HepG2 (cell line): ENCODE results near the gene BAIAP2L1. TPM values are rescaled to one million over a fixed set of nuclear protein-coding genes. Genes with fewer than 3 reads are reported as not detected.

Experiments
- ATAC-seq: fragments of 200-7000 bp; cut with Tn5 transposase; 3 replicates; pipeline ENCODE4 v1.9.1; 2020; ENCODE audit warnings: mild to moderate bottlenecking, moderate library complexity
- BruUV-seq: library from RNA; stranded (reverse); fragments of 400-500 nt; replicated peaks from 2 replicates; lab custom pipeline; 2021; lab: Mats Ljungman, UMichigan
- CTCF ChIA-PET: fragments of 300-600 bp; formaldehyde crosslinking; extraction: SDS; loops from one replicate; lab custom pipeline; 2021; ENCODE audit warnings: low total read pairs, inconsistent platforms, low intra/inter-chr PET ratio; lab: Yijun Ruan, JAX
- POLR2A ChIA-PET: fragments of 350-600 bp; sonication (Branson Sonifier 250); formaldehyde crosslinking; loops from one replicate; lab custom pipeline; 2020; ENCODE audit warnings: antibody characterized with exemption, inconsistent platforms; lab: Yijun Ruan, JAX
- DNase-seq: peaks from one replicate; pipeline ENCODE4 v3.0.0-alpha.2; 2015; ENCODE audit warnings: low spot score
- FAIRE-seq: peaks from 3 replicates; lab custom pipeline; 2011; peaks lifted over from hg19 to GRCh38; lab: Jason Lieb, UNC
- H2AFZ ChIP-seq: one replicate; pipeline ENCODE4 v1.6.1; 2011; ENCODE audit warnings: low read length, inconsistent platforms
- H3K27ac ChIP-seq: fragments of 300-600 bp; 3 replicates; pipeline ENCODE4 v1.8.0; 2011; ENCODE audit warnings: mixed run types, mild to moderate bottlenecking, mixed read lengths, low read length, inconsistent platforms; ENCODE audit not compliant: insufficient read depth; ENCODE audit errors: extremely low read length
- H3K27me3 ChIP-seq, 2 experiments: fragments of 200-600 bp in 1 of 2; 2 replicates in 1 of 2; 3 replicates in 1 of 2; pipeline versions ENCODE4 v1.6.0 to v1.8.0; 2011; ENCODE audit warnings: low read length in 2 of 2, mild to moderate bottlenecking in 2 of 2, moderate library complexity in 2 of 2, inconsistent platforms in 1 of 2; ENCODE audit not compliant: insufficient read depth in 2 of 2, control insufficient read depth in 1 of 2
- H3K36me3 ChIP-seq, 2 experiments: fragments of 200-600 bp in 1 of 2; replicated peaks in 1 of 2; 2 replicates in 1 of 2; 3 replicates in 1 of 2; pipeline versions ENCODE4 v1.5.1 to v1.8.0; 2011; ENCODE audit warnings: low read length in 2 of 2, inconsistent platforms in 1 of 2; ENCODE audit not compliant: insufficient read depth in 2 of 2, control insufficient read depth in 1 of 2
- H3K4me1 ChIP-seq: 2 replicates; pipeline ENCODE4 v1.5.1; 2012; ENCODE audit warnings: low read length, inconsistent platforms; ENCODE audit not compliant: insufficient read depth
- H3K4me2 ChIP-seq: 2 replicates; pipeline ENCODE4 v1.6.0; 2011; ENCODE audit warnings: low read depth, low read length, inconsistent platforms
- H3K4me3 ChIP-seq, 3 experiments: fragments of 200-600 bp in 1 of 3; sonication (generic), shearing (Covaris generic) in 1 of 3; replicated peaks in 1 of 3; 2 replicates each; pipeline ENCODE4 v1.5.1; 2011 to 2016; ENCODE audit warnings: low read length in 3 of 3, inconsistent platforms in 2 of 3, low read depth in 2 of 3, mild to moderate bottlenecking in 2 of 3, control low read depth in 1 of 3, mixed read lengths in 1 of 3; ENCODE audit not compliant: insufficient read depth in 1 of 3
- H3K79me2 ChIP-seq: one replicate; pipeline ENCODE4 v1.6.1; 2011; ENCODE audit warnings: low read length, inconsistent platforms; ENCODE audit not compliant: insufficient read depth
- H3K9ac ChIP-seq: 2 replicates; pipeline ENCODE4 v1.6.0; 2011; ENCODE audit warnings: mild to moderate bottlenecking, low read depth, low read length, inconsistent platforms; ENCODE audit not compliant: insufficient read depth
- H3K9me3 ChIP-seq: 2 replicates; pipeline ENCODE4 v1.5.1; 2012; ENCODE audit warnings: mild to moderate bottlenecking, low read length
- H4K20me1 ChIP-seq: 2 replicates; pipeline ENCODE4 v1.6.0; 2011; ENCODE audit warnings: inconsistent platforms, mild to moderate bottlenecking, low read length, moderate library complexity; ENCODE audit not compliant: insufficient read depth
- BORCS8-MEF2B ChIP-seq: sonication (generic); formaldehyde crosslinking; IDR thresholded peaks from 2 replicates; pipeline ENCODE4 v1.8.0; 2022; ENCODE audit warnings: mild to moderate bottlenecking, missing genetic modification reagents
- GATA4 ChIP-seq: sonication (generic); IDR thresholded peaks from 2 replicates; pipeline ENCODE4 v1.6.1; 2016; ENCODE audit warnings: antibody characterized with exemption, low read depth, borderline replicate concordance
- HNRNPK ChIP-seq: fragments of 200-400 bp; formaldehyde crosslinking; IDR thresholded peaks from 2 replicates; pipeline ENCODE4 v1.6.1; 2018; ENCODE audit warnings: low read length, low read depth, moderate library complexity, mild to moderate bottlenecking; ENCODE audit not compliant: poor library complexity, severe bottlenecking
- TOPORS ChIP-seq: sonication (generic); formaldehyde crosslinking; IDR thresholded peaks from 2 replicates; pipeline ENCODE4 v1.8.0; 2023; ENCODE audit warnings: mild to moderate bottlenecking, missing genetic modification reagents
- ZBTB14 ChIP-seq: sonication (generic); formaldehyde crosslinking; IDR thresholded peaks from 2 replicates; pipeline ENCODE4 v1.4.0; 2020; ENCODE audit warnings: missing genetic modification reagents
- ZBTB7A ChIP-seq: sonication (generic); formaldehyde crosslinking; IDR thresholded peaks from 2 replicates; pipeline ENCODE4 v1.8.0; 2022; ENCODE audit warnings: mild to moderate bottlenecking, missing genetic modification reagents
- ZNF558 ChIP-seq: sonication (generic); formaldehyde crosslinking; IDR thresholded peaks from 2 replicates; pipeline ENCODE4 v1.9.0; 2022; ENCODE audit warnings: mild to moderate bottlenecking, missing genetic modification reagents, borderline replicate concordance
- ZNF891 ChIP-seq: sonication (generic); formaldehyde crosslinking; IDR thresholded peaks from 2 replicates; pipeline ENCODE4 v1.5.0; 2020; ENCODE audit warnings: mild to moderate bottlenecking, missing genetic modification reagents
- WGBS: methylation state at CpG from one replicate; pipeline ENCODE4 v1.1.6; 2017; ENCODE audit warnings: low lambda C conversion rate; 5-methylcytosine and 5-hydroxymethylcytosine counted together
- in situ Hi-C: cut with HindIII; loops from 2 replicates; pipeline ENCODE4 v1.10.0; 2017; ENCODE audit warnings: low pct_unique_long_range_greater_than_20kb; ENCODE audit not compliant: extremely low pct_ligation_motif_present
- intact Hi-C: fragments of 100-400 bp; cut with micrococcal nuclease; formaldehyde crosslinking; loops from one replicate; pipeline ENCODE4 v1.10.0; 2022; ENCODE audit not compliant: unreplicated experiment
- polyA plus RNA-seq, 8 experiments: library from polyadenylated mRNA; depleted of rRNA in 3 of 8; stranded (reverse) in 7 of 8; unstranded in 1 of 8; fragments of >200 nt; fragmentation: Illumina TruSeq in 4 of 8; extraction: Trizol in 4 of 8; gene quantifications; 2 replicates each; pipeline versions ENCODE4 v1.2.1 to v1.2.3, GENCODE V29; 2011 to 2016; ENCODE audit warnings: low read depth in 4 of 8, missing spikeins in 1 of 8, mixed read lengths in 1 of 8; ENCODE audit not compliant: insufficient read depth in 1 of 8
- total RNA-seq, 5 experiments: library from RNA; depleted of rRNA; stranded (reverse); fragments of >200 nt; fragmentation: Illumina TruSeq; extraction: Trizol; gene quantifications; 2 replicates each; pipeline ENCODE4 v1.2.3, GENCODE V29; 2016; ENCODE audit warnings: low read depth in 1 of 5
- TF ChIP-seq, protein P1 (sequence below): IDR thresholded peaks from 2 replicates; pipeline ENCODE4 v1.6.1; 2016; ENCODE audit warnings: mild to moderate bottlenecking

BAIAP2L1 gene
- total and polyA plus RNA-seq, 2 of the 13 experiments (the other 11 are each of a cell fraction or from before 2014, with no cell fraction given), result 13.0 to 21.5 TPM

DNA sequence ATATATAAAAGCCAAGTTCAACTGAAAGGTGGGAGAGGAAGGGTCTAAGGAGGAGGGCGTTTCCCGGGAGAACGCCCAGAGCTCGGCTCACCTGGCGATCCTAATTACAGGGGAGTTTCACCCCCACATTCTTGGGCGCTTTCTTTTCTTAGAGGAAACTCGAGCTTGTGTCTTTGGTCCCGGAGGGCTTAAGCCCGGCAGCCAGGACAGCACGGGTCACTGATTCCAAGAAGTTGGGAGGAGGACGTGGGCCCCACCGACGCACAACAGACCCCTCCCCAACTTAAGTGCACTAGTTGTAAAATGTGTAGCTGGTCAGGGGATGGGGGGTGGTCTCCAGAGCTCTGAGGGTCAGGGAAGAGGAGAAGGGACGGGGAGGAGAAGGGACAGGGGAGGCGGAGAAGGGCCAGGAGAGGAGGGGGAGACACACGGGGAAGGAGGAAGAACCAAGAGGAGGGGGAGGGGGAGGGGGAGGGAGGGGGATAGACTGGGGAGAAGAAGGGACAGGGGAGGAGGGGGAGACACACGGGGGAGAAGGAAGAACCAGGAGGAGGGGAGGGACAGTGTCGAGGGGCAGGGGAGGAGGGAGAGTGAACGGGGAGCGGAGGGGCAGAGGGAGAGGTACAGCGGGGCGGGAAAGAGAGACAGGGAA, 874 bp downstream of the BAIAP2L1 start:
- peak; percentile 11 for ATAC-seq
- peak overlapping the region; percentile 77 for H3K27ac ChIP-seq
- H3K4me1 ChIP-seq, result peaks cover 50% of the 10 kb centered on the region
- peak; percentile 51 for TF ChIP-seq HNRNPK
- peak; percentile 33; the same call in 1 of the 2 replicates for TF ChIP-seq ZBTB7A (CRISPR knock-in tag)
- TF ChIP-seq GATA4, result no peak
- TF ChIP-seq, all 625 proteins: peak for 2
- ChIA-PET CTCF (no interaction called here), POLR2A (interaction anchor here (0.7 to 5.2 kb wide), 2 partner anchors 18 to 149 kb away, joined by 3 to 103 read pairs; no protein-coding TSS in a partner anchor)
- Histone ChIP-seq H3K4me2 (peak overlapping the region; percentile 66), H3K9me3 (no peaks in the 10 kb centered on the region), H4K20me1 (0 out of 2 replicates have a peak, but pooled peaks cover 4% of the 10 kb centered on the region), H3K4me3 (peak overlapping the region; percentile 70 to 85 (median 72)), H3K27me3 (no peaks in the 10 kb centered on the region), H3K79me2 (peaks cover 43% of the 10 kb centered on the region), H3K9ac (peak overlapping the region; percentile 84), H2AFZ (no peak overlapping the region), H3K36me3 (no peaks in the 10 kb centered on the region)
- WGBS, result 7% methylated on average over 21 of the region's 22 CpGs
- DNase-seq (no peak), FAIRE-seq (no peak)
- in situ Hi-C loops (loop anchor here (5.0 kb wide), 1 partner anchor 108 kb away; no protein-coding TSS in a partner anchor), intact Hi-C loops (loop anchor here (2.0 to 5.0 kb wide), 2 partner anchors 38 to 105 kb away; no protein-coding TSS in a partner anchor)
- BruUV-seq, result no TSS peak

GRCh38 chr7:98399462-98399861, 1.4 kb downstream of the BAIAP2L1 start:
- DNase-seq (no peak), FAIRE-seq (no peak), ATAC-seq (no peak)
- Histone ChIP-seq H3K9ac (peak overlapping the region; percentile 72), H3K27ac (peak overlapping the region; percentile 51), H3K79me2 (peaks cover 45% of the 10 kb centered on the region), H4K20me1 (0 out of 2 replicates have a peak, but pooled peaks cover 4% of the 10 kb centered on the region), H3K27me3 (no peaks in the 10 kb centered on the region), H3K4me3 (peak overlapping the region; percentile 70 to 85 (median 72)), H2AFZ (no peak overlapping the region), H3K4me2 (peak overlapping the region; percentile 66), H3K9me3 (no peaks in the 10 kb centered on the region), H3K36me3 (no peaks in the 10 kb centered on the region), H3K4me1 (peaks cover 53% of the 10 kb centered on the region)
- WGBS, result 13% methylated on average over 7 of the region's 7 CpGs
- CTCF ChIA-PET, result no interaction called here
- POLR2A ChIA-PET, result interaction anchor here (0.7 to 5.2 kb wide), 2 partner anchors 19 to 149 kb away, joined by 3 to 103 read pairs; no protein-coding TSS in a partner anchor
- in situ Hi-C loops (loop anchor here (5.0 kb wide), 1 partner anchor 107 kb away; no protein-coding TSS in a partner anchor), intact Hi-C loops (loop anchor here (5.0 kb wide), 1 partner anchor 37 kb away; no protein-coding TSS in a partner anchor)
- BruUV-seq, result no TSS peak
- TF ChIP-seq TOPORS (CRISPR knock-in tag) (no peak), ZNF891 (CRISPR knock-in tag) (no peak), ZNF558 (CRISPR knock-in tag) (no peak), BORCS8-MEF2B (CRISPR knock-in tag) (no peak), ZBTB14 (CRISPR knock-in tag) (no peak)
- TF ChIP-seq, protein P1, sequence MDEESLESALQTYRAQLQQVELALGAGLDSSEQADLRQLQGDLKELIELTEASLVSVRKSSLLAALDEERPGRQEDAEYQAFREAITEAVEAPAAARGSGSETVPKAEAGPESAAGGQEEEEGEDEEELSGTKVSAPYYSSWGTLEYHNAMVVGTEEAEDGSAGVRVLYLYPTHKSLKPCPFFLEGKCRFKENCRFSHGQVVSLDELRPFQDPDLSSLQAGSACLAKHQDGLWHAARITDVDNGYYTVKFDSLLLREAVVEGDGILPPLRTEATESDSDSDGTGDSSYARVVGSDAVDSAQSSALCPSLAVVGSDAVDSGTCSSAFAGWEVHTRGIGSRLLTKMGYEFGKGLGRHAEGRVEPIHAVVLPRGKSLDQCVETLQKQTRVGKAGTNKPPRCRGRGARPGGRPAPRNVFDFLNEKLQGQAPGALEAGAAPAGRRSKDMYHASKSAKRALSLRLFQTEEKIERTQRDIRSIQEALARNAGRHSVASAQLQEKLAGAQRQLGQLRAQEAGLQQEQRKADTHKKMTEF (CRISPR knock-in tag), result 0 out of 2 replicates have a peak, but pooled peaks have one; percentile 22
